Measurements from ENCODE around the gene TIAM2.

DNA sequence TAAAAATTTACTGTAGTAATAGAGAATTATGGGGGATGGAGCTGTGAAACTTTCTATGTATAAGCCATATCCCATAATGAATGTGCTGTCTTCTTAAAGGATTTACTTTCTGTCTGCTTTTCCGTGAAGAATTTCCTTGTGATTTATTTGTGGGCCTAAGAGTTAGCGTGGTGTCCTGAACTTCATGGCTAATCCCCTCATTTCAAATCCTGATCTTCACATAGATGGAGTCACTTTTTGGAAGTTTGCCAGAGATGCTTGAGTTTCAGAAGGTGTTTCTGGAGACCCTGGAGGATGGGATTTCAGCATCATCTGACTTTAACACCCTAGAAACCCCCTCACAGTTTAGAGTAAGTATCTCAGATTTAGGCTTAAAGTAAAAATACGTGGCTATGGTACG lies 249.3 kb downstream of the TIAM2 start:
- TF ChIP-seq CTCF (IDR thresholded peaks at IDR 0.05; ENCODE audit: low read length) (no peak), EZH2 (optimal IDR thresholded peaks at IDR 0.05; ENCODE audit: low read depth, low read length) (no peak)

Data from MM.1S (cell line).